Osteocyte (in vitro differentiated cells): ENCODE data around the gene TNS3. TPM values are rescaled to one million over a fixed set of nuclear protein-coding genes. Genes with fewer than 3 reads are reported as not detected.

Experiments
- DNase-seq: peaks from one replicate; pipeline ENCODE4 v3.0.0; 2021; ENCODE audit warnings: mixed read lengths; ENCODE audit not compliant: unreplicated experiment; ENCODE audit errors: extremely low spot score
- H3K27ac Mint-ChIP-seq: one replicate; pipeline ENCODE4 v1.8.0; 2021; ENCODE audit warnings: mild to moderate bottlenecking, mixed read lengths; ENCODE audit not compliant: unreplicated experiment
- H3K27me3 Mint-ChIP-seq: one replicate; pipeline ENCODE4 v1.8.0; 2021; ENCODE audit warnings: mixed read lengths; ENCODE audit not compliant: unreplicated experiment
- H3K36me3 Mint-ChIP-seq: one replicate; pipeline ENCODE4 v1.8.0; 2021; ENCODE audit warnings: mixed read lengths; ENCODE audit not compliant: unreplicated experiment
- H3K4me1 Mint-ChIP-seq: one replicate; pipeline ENCODE4 v1.8.0; 2021; ENCODE audit warnings: mixed read lengths; ENCODE audit not compliant: unreplicated experiment
- H3K4me3 Mint-ChIP-seq: one replicate; pipeline ENCODE4 v1.8.0; 2021; ENCODE audit warnings: mild to moderate bottlenecking, moderate library complexity, mixed read lengths; ENCODE audit not compliant: unreplicated experiment
- H3K9me3 Mint-ChIP-seq: one replicate; pipeline ENCODE4 v1.8.0; 2021; ENCODE audit warnings: mixed read lengths; ENCODE audit not compliant: unreplicated experiment
- total RNA-seq: library from RNA; stranded (reverse); gene quantifications from 2 replicates; pipeline ENCODE4 v1.2.1, GENCODE V29; 2021
- TF ChIP-seq, protein P1 (sequence below): fragments of 200-600 bp; sonication (generic); IDR thresholded peaks from 2 replicates; pipeline ENCODE4 v1.5.0; 2021; ENCODE audit warnings: antibody characterized with exemption, mild to moderate bottlenecking, moderate library complexity

TNS3 gene
- total RNA-seq, 1 donor from 2014 or later = 93.8 TPM

DNA sequence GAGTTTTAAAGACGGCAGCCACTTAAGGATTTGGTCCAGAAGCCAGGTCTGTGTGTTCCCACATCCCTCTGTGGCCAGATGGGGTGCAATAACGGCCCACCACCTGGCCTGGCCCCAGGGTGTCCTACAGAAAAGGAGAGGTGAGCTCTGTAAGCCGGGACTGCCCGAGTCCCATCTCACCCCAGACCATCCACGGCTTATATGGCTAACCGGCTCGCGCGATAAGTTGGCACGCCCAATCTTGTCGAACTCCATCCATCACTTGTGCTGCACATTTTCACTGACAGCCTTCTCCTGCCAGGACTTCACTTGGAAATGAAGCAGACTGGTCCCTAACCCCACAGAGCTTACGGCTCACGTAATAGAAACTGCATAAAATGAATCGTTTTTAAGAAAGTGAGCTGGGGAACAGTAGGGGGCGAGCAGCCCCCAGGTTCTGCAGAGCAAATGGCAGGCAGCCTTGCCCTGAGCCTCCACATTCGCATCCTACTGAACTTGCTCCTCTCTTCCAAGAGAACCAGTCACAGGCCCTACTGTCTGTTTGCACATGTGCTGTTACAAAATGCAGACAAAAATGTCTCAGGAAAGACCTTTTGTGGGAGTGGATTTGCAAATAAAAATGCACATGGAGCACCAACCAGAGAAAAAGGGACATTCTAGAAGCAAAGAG is 98.2 kb downstream of the TNS3 start:
- no peaks in the 10 kb centered on the region for H3K36me3 Mint-ChIP-seq
- no peak overlapping the region for H3K4me3 Mint-ChIP-seq
- no peak for DNase-seq
- H3K4me1 Mint-ChIP-seq = peaks cover 68% of the 10 kb centered on the region
- no peak overlapping the region for H3K27ac Mint-ChIP-seq
- no peaks in the 10 kb centered on the region for H3K27me3 Mint-ChIP-seq
- H3K9me3 Mint-ChIP-seq = no peaks in the 10 kb centered on the region
- TF ChIP-seq, protein P1, sequence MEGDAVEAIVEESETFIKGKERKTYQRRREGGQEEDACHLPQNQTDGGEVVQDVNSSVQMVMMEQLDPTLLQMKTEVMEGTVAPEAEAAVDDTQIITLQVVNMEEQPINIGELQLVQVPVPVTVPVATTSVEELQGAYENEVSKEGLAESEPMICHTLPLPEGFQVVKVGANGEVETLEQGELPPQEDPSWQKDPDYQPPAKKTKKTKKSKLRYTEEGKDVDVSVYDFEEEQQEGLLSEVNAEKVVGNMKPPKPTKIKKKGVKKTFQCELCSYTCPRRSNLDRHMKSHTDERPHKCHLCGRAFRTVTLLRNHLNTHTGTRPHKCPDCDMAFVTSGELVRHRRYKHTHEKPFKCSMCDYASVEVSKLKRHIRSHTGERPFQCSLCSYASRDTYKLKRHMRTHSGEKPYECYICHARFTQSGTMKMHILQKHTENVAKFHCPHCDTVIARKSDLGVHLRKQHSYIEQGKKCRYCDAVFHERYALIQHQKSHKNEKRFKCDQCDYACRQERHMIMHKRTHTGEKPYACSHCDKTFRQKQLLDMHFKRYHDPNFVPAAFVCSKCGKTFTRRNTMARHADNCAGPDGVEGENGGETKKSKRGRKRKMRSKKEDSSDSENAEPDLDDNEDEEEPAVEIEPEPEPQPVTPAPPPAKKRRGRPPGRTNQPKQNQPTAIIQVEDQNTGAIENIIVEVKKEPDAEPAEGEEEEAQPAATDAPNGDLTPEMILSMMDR = peak; percentile 43

DNA sequence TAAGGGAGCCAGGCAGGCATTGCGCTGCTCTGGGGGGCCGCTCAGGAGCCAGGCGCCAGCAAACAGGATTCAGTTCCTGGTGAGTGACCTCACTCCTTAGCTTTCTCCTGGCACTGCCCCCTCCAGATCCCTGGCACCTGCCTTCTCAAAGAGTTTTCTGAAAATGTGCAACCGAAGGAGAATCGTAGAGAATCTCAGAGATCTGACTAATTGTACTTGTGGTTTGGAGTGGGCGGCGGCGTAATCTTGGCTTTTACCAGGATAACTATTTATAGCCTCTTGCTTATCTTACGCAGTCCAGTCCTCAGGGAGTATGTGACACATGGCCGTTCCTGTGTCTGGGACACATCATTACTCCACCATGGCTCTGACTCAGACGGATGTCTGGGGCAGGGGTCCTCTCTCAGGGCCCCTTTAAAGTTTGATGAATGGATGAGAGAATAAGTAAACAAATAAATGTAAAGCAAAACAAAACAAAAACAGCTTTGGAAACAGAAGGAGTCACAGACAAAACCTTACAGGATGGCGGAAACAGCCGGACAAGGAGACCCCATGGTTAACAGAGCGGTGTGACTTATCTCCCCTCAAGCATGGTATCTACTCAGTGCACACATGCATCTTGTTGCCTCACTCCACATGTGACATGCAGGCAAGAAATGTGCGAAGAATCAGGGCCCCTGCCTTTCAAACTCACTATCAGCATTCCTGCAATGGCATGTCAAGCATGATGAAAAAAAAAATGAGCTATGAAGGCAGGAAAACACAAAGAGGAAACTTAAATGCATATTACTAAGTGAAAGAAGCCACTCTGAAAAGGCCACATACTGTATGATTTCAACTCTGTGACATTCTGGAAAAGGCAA is 99.7 kb downstream of the TNS3 start:
- Mint-ChIP-seq H3K36me3 (no peaks in the 10 kb centered on the region), H3K27me3 (no peaks in the 10 kb centered on the region), H3K9me3 (no peaks in the 10 kb centered on the region), H3K4me3 (peak overlapping the region; percentile 6), H3K27ac (peak overlapping the region; percentile 84), H3K4me1 (peaks cover 69% of the 10 kb centered on the region)
- no peak for DNase-seq
- TF ChIP-seq, protein P1 = no peak

DNA sequence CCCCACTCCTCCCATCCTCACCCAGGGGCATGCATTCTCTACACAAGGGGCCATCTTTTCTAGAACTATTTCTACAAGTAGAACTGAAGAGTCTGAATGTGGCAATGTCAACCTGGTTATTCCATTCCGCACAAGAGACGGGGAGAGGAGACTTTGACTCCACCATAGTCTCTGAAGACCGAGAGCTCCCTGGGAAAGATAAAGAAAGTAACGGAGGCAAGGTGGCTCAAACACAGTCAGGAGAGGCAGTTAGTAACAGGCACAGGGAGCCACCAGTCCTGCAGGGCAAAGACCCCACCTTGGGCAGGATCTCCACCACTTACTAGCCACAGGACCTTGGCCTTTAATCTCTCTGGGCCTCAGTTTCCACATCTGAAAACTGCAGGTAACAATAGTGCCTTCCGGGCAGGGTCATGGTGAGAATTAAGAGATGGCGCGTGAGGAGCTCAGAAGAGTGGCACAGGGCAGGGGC is 100.3 kb downstream of the TNS3 start:
- DNase-seq = no peak
- no peaks in the 10 kb centered on the region for H3K27me3 Mint-ChIP-seq
- peaks cover 72% of the 10 kb centered on the region for H3K4me1 Mint-ChIP-seq
- no peaks in the 10 kb centered on the region for H3K9me3 Mint-ChIP-seq
- TF ChIP-seq, protein P1 = no peak
- H3K27ac Mint-ChIP-seq = peak overlapping the region; percentile 84
- peak overlapping the region; percentile 6 for H3K4me3 Mint-ChIP-seq
- H3K36me3 Mint-ChIP-seq = no peaks in the 10 kb centered on the region

DNA sequence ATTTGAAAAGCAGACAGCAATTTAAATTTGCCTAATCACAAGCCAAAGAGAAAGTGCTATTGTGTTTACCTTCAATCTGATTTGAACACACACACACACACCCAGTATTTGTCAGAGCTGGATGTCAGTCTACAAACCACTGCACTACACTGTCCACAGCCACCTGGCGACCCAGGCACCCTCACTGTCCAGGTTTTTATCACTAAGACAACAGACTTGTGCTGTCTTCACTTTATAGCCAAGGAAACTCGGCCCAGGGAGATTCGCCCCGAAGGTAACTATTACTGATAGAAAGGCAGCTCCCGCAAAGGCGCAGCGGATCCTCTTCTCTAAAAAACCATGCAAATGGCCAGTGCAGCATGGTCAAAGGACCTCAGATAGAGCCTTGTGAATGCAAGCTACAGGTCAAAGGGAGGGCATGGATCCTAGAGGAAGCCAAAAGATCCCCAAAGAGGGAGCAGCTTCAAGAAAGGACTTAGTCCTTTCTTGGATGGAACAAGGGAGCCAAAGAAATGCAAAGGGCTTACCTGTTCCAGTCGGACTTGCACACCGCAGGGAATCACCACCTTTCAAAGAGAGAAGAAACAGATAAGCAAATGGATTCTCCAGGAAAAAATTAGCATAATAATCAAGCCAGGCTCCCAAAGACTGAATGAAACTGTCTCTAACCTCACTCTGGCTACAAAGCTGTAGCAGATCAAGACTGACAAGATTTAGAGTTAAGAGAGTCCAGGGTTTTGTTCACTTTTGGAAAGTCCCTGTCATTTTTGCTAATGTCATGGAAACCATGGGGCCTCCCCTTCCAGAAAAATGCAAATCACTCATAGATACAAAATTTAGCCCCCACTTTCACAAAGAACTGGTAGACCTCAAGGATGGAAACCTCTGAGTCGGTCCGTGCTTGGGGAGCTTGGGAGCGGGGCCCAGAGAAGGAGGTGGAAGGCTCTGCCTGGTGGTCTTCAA is 101.1 kb downstream of the TNS3 start:
- H3K9me3 Mint-ChIP-seq = no peaks in the 10 kb centered on the region
- H3K4me1 Mint-ChIP-seq = peaks cover 76% of the 10 kb centered on the region
- H3K27me3 Mint-ChIP-seq = no peaks in the 10 kb centered on the region
- peak overlapping the region; percentile 84 for H3K27ac Mint-ChIP-seq
- H3K4me3 Mint-ChIP-seq = no peak overlapping the region
- H3K36me3 Mint-ChIP-seq = no peaks in the 10 kb centered on the region
- no peak for DNase-seq
- TF ChIP-seq, protein P1 = no peak
